ENCODE measurements around the gene GRIN2A.

DNA sequence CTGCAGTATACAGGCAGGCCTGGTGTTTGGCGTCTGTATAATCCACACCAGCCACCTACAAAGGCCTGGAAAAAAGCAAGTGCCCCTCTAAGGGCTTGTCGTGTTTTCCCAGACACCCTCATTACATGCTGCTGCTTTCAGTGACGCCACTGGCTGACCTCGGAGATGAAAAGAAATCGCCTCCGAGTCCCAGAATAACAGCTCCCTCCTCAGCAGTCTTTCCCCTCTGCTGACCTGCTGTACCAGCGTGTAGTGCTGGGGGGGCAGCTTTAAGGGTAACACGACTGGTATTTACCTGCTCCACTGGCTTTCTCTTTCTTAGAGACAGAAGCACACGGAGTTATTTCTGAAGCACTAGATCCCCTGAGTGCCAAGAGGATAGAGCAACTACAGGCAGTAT lies 296.8 kb downstream of the GRIN2A start:
- TF ChIP-seq, protein P1, sequence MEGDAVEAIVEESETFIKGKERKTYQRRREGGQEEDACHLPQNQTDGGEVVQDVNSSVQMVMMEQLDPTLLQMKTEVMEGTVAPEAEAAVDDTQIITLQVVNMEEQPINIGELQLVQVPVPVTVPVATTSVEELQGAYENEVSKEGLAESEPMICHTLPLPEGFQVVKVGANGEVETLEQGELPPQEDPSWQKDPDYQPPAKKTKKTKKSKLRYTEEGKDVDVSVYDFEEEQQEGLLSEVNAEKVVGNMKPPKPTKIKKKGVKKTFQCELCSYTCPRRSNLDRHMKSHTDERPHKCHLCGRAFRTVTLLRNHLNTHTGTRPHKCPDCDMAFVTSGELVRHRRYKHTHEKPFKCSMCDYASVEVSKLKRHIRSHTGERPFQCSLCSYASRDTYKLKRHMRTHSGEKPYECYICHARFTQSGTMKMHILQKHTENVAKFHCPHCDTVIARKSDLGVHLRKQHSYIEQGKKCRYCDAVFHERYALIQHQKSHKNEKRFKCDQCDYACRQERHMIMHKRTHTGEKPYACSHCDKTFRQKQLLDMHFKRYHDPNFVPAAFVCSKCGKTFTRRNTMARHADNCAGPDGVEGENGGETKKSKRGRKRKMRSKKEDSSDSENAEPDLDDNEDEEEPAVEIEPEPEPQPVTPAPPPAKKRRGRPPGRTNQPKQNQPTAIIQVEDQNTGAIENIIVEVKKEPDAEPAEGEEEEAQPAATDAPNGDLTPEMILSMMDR (IDR thresholded peaks at IDR 0.05; ENCODE audit: extremely low read depth in 1 of 2, insufficient read depth in 1 of 2, low read depth in 1 of 2, low read length in 2 of 2), result no peak
- TF ChIP-seq POLR2A (IDR thresholded peaks at IDR 0.05; ENCODE audit: low read depth, low read length) (no peak), MAX (IDR thresholded peaks at IDR 0.05; ENCODE audit: insufficient read depth, insufficient read length) (no peak), EZH2 (IDR thresholded peaks at IDR 0.05; ENCODE audit: borderline replicate concordance, low read depth, low read length, severe bottlenecking) (no peak), POLR2AphosphoS5 (IDR thresholded peaks at IDR 0.05; ENCODE audit: insufficient read depth, low read depth, low read length) (no peak), FOS (IDR thresholded peaks at IDR 0.05; ENCODE audit: borderline replicate concordance, insufficient read depth, low read length) (no peak), JUN (IDR thresholded peaks at IDR 0.05; ENCODE audit: borderline replicate concordance, insufficient read depth, insufficient read length, low read depth) (no peak), MYC (IDR thresholded peaks at IDR 0.05; ENCODE audit: low read depth, low read length) (no peak)
